Coronary artery (tissue), 2 donors: ENCODE data around the gene TIGD7.

Experiments used
- DNase-seq: peaks from one replicate; pipeline ENCODE4 v3.0.0-alpha.2; 2017; ENCODE audit warnings: low spot score
- H3K27ac ChIP-seq, 2 donors: fragments of 200-600 bp; sonication (generic); one replicate each; pipeline ENCODE4 v1.5.1; 2016 to 2019
- H3K4me3 ChIP-seq: fragments of 200-600 bp; sonication (generic); 2 replicates; pipeline ENCODE4 v1.5.1; 2016; ENCODE audit warnings: mild to moderate bottlenecking, moderate library complexity
- CTCF ChIP-seq: fragments of 200-600 bp; sonication (generic); IDR thresholded peaks from one replicate; pipeline ENCODE4 v1.5.1; 2019; ENCODE audit warnings: antibody characterized with exemption

The TIGD7 gene

DNA sequence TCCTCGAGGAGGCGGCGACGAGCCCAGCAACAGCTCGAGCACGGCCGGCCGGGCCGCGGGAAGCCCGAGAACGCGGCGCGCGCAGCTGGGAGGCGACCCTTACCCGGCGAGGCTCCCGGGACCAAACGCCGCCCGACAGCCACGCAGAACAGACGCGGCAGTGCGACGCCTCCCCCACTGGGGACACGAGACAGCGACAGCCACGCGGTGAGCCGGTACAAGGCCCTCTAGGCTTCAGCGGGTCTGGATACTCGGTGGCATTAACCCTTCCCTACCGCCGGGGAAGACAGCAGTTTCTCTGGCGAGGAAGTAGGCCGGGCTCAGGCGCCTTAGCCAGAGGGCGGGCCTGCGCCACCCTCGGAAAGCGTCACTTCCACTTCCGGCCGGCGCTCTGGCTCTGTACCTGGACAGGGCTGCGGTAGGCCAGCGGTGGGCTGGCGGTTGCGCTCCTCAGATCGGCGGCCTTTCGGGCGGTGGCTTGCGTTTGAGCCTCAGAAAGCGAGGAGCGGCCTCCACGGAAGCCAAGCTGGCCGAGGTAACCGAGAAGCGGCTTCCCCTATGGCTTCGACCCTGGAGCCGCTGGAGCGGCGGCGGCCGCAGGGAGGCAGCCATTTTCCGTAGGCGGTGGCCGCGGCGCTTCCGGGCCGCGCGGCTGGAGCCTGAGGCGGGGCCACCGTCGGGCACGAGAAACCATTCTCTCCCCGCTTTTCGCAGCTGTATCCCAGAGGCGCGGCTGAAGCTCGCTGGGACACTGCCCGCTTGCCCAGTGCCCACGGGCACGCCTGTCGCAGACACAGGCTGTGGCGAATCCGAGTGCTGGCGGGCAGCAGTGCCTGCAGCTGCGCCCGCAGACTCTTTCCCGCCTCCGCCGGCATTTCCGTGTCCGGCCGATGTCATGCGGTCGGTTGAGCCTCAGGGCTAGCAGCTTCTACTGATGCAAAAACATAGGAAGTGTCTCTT, at the start of gene TIGD7, which contains the start of gene ZNF75A:
TIGD7 (minus strand) TSS at position 322 of the 960 bp plus-strand sequence. CDS start 4,816 bp downstream, outside the sequence.
ZNF75A (plus strand) TSS at position 389 of the 960 bp plus-strand sequence. CDS start 2,932 bp downstream, outside the sequence.
- H3K27ac ChIP-seq, result peak within 1 kb of the TSS; percentile 79 to 89
- DNase-seq, result peak; percentile 91
- peak within 1 kb of the TSS; percentile 83 for H3K4me3 ChIP-seq
- TF ChIP-seq CTCF, result no peak

DNA sequence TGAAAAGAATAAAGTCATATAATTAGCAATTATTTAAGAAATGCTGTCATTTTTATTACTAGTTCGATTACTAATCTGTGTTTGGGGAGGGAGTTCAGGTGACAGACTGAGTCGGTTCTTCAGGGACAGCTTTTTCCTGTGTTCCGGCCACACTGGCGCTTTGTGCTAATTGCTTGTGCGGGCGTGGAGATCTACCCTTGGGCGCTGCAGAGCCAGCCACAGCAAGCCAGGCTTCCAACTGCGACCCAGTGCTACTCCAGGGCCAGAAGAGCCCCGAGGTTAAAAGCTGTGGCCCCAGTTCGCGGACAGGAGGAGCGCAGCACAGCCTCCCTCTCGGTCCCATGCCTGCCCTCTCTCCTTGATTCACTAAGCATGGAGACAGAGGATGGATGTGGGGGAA, 43.9 kb upstream of the TIGD7 start:
- H3K27ac ChIP-seq, result no peak overlapping the region
- no peak for TF ChIP-seq CTCF
- H3K4me3 ChIP-seq, result no peak overlapping the region
- DNase-seq, result no peak

- Histone ChIP-seq H3K4me3 (no peak overlapping the region), H3K27ac (no peak overlapping the region)
- no peak for DNase-seq
- TF ChIP-seq CTCF, result no peak
Measured at GRCh38 chr16:3348547-3349167, 43.4 kb upstream of the TIGD7 start.

GRCh38 chr16:3347586-3347985, 42.4 kb upstream of the TIGD7 start:
- DNase-seq, result no peak
- TF ChIP-seq CTCF, result no peak
- no peak overlapping the region for H3K27ac ChIP-seq
- no peak overlapping the region for H3K4me3 ChIP-seq

GRCh38 chr16:3346041-3346440, 40.8 kb upstream of the TIGD7 start:
- TF ChIP-seq CTCF, result no peak
- no peak for DNase-seq
- Histone ChIP-seq H3K4me3 (no peak overlapping the region), H3K27ac (no peak overlapping the region)

DNA sequence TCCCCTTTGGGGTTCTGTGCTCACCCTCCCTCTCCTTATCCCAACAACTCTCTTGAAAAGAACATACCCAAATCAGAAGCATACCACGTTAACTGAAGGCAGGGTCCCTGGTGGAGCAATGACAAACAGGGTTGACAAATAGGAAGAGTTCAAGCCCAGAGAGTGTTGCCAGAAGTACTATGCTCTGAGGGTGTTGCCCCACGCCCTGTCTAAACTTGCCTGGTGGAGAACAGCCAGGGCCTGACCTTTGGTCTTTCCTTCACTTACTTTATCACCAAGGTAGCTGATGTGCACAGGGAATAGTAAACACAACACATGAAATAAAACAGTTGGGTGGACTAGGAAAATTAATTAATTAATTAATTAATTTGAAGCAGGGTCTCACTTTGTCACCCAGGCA, 23.4 kb upstream of the TIGD7 start:
- DNase-seq, result no peak
- TF ChIP-seq CTCF, result no peak
- no peak overlapping the region for H3K27ac ChIP-seq
- no peak overlapping the region for H3K4me3 ChIP-seq
